GM20431 (cell line): ENCODE results near the gene FOXK1.
"Not testable (repeated sequence)": the region's sequence is repeated elsewhere in the genome, so short reads cannot be mapped to it uniquely, and the experiment has no call there.

ENCODE experiments used
- in situ Hi-C: fragments of 300-500 bp; cut with MseI, MboI; formaldehyde crosslinking; loops from one replicate; pipeline ENCODE4 v1.15.0; 2020; ENCODE audit warnings: low sequenced_read_pairs; ENCODE audit not compliant: unreplicated experiment

FOXK1 gene

DNA sequence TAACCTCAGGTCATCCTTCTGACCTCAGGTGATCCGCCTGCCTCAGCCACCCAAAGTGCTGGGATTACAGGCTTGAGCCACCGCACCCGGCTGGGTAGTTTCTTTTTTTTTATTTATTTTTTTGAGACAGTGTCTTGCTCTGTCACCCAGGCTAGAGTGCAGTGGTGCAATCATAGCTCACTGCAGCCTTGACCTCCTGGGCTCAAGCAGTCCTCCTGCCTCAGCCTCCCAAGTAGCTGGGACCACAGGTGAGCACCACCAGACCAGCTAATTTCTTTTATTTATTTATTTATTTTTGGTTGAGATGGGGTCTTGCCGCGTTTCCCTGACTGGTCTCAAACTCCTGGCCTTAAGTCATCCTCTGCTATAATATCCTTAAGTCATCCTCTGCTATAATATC, 10.5 kb downstream of the FOXK1 start:
- in situ Hi-C loops, result not testable (repeated sequence)

DNA sequence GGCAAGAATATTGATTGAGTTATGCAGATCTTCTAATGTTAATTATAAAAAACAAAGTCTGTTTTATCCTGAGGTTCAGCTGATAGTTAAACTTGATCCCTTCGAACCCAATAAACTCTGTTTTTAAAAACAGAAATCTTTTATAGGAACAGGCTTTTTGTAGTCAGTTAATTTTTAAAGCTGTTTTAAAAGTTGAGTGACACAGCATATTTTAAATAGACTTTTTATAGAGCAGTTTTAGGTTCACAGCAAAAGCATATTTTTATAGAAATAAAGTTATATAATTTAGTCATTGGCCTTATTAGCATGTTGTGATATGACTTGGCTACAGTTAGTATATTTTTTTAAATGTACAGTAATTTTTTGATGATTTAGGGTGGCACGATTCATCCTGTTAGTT, 11.1 kb downstream of the FOXK1 start:
- in situ Hi-C loops, result no loop called here

DNA sequence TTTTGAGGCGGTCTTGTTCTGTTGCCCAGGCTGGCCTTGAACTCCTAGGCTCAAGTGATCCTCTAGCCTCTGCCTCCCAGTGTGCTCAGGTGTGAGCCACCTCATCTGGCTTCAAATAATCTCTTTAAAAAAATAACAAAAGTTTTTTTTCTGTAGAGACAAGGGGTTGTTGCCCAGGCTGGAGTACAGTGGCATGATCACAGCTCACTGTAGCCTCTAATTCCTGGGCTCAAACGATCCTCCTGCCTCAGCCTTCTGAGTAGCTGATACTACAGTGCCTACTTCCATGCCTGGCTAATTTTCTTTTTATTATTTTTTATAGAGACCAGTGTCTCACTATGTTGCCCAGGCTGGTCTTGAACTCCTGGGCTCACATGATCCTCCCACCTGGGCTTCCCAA, 11.7 kb downstream of the FOXK1 start:
- in situ Hi-C loops, result no loop called here

DNA sequence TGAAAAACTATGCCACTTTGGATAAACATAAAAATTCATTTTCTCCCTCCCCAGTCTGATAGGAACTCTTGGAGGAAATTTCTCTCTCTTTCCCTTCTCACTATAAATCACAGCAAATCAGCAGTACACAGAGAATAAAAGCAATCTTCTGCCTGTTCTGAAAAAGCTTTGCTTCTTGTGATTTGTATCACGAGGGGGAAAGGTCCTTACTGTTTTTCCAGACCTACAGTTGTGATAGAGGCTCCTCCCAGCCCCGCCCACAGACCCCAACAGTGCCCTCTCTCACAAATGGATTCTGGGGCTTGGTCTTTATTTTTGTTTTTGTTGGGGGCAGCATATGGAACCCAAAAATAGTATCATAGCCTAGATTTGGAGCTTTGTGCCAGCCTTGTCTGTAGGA, 12.2 kb downstream of the FOXK1 start:
- in situ Hi-C loops, result no loop called here

DNA sequence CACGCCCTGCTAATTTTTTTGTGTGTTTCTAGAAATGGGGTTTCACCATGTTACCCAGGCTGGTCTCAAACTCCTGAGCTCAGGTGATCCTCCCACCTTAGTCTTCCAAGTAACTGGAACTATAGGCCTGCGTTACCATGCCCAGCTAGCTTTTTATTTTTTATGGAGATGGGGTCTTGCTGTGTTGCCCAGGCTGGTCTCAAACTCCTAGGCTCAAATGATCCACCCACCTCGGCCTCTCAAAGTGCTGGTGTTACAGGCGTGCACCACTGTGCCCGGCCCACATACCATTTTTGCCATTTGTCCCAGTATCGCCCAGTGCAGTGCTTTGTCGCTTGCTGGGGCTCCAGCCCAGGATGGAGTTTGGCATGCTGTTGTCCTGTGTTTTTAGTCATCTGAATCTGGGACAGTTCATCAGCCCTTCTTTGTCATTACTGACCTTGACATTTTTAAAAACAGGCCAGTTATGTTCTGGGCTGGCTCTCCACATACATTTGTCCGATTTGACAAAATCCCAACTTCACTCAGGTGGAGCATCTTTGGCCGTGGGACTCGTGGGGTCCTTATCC, 16.7 kb downstream of the FOXK1 start:
- in situ Hi-C loops, result no loop called here

DNA sequence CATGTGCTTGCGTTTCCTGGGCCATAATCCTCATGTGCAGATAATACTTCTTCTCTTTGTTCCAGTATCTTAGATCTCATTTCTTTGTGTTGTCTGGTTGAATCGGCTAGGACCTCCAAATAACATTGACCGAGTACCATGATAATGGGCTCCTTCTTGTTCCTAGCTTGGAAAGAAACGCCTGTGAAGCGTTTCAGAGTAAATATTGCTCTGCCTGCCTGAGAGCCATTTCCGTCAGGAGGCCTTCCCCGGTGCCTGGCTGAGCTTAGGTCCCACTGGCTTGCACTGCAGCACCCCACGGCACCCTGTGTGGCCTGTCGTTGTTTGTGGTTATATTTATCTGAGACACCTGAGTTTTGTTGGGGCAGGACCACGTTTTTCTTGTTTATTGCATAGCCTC, 17.7 kb downstream of the FOXK1 start:
- in situ Hi-C loops, result no loop called here

DNA sequence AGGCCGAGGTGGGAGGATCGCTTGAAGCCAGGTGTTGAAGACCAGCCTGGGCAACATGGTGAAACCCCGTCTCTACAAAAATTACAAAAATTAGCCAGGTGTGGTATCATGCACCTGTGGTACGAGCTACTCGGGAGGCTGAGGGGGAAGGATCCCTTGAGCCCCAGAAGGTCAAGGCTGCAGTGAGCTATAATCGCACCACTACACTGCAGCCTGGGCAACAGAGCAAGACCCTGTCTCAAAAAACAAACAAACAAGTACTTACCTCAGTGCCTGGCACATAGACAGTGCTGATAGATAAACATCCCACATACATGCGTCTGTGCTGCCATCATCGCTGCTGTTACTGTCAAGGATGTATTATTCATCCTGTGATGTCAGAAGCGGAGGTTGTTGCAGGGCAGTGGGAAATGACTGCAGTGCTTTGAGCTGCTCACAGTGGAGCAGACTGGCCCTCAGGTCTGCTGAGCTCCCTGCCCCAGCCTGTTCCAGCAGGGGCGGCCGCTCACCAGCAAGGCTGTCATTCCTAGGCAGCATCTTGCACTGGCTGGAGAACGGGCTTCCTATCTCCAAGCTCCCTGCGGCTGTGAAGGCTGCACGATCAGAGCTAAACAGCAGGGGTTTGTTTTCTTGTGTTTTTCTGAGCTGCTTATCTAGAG, 18.6 kb downstream of the FOXK1 start:
- in situ Hi-C loops, result no loop called here

DNA sequence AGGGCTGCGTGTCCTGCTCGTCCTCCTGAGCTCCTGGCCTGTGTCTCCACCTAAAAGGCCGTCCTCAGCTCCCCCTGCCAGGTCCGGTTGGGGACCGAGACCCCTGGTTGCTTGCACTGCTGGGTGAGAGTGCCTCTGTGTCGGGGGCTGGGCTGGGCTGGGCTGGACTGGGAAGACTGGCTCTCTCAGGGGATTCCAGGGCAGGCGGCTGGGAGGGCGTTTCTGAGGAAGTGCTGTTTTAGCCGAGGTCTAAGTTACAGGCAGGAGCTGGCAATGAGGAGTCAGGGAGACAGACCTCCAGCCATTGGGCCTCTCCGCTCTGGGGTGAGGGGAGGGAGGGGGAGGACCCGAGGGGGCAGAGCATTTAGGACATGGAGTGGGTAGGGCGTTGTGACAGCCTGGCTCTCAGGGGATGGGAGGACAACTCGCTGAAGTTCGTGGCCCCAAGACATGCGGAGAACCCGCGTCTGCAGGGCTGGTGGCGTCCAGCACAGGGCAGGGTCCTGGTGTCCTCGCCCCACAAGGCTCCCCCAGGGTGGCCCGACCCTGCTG, 20.9 kb downstream of the FOXK1 start:
- in situ Hi-C loops, result no loop called here

DNA sequence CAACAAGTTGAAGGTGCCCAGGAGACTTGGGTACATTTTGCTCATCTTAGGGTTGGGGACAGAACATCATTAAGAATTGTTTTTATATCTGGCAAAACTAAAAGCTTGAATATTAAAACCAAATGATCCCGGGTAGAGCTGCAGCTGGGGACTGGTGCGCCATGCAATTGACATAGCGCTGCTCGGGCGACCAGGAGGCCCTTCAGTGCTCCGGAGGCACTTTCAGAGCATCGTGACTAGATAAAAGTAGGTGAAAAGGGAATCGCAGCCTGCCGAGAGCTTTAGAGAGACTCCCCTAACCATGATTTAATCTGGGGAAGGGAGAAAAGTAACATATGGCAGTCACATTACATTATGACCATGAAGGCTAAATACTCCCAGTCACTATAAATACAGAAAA, 21.4 kb downstream of the FOXK1 start:
- in situ Hi-C loops, result no loop called here

DNA sequence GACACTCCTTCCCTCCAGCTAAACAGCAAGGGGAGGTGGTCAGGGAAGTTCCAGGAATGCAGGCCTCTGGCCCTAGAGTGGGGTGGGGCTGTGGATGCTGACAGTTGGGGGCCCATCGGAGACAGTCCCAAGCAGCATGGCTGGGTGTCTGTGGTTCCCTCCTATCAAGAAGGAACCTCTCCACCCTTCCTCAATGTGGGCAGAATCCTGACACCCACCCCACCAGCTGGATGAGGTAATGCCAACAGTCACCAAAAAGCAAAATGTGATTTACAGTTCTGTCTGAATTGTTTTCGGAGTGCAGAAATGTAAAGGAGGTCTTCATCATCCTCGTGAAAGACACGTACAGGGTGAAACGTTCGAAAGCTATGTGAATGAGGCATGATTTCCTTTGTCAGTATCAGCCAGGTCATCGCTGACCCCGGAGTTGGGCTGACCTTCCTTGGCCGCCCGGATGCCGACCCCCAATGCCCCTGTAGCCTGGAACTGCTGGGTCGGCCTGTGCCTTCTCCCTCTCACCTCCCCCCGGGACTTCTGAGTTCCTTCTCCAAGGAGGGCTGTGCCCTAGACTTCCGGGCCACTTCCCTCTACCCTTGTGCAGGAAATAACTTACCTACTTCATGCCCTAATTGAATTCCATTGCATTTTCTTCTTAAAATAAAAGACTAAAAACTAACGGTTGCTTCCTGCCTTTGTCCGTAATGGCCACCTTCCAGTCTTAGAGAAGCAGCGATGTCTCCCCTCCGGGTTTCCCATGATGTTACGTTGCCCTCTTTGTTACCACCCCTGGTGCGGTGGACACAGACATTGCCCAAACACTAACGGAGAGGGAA, 24.5 kb downstream of the FOXK1 start:
- in situ Hi-C loops, result no loop called here

DNA sequence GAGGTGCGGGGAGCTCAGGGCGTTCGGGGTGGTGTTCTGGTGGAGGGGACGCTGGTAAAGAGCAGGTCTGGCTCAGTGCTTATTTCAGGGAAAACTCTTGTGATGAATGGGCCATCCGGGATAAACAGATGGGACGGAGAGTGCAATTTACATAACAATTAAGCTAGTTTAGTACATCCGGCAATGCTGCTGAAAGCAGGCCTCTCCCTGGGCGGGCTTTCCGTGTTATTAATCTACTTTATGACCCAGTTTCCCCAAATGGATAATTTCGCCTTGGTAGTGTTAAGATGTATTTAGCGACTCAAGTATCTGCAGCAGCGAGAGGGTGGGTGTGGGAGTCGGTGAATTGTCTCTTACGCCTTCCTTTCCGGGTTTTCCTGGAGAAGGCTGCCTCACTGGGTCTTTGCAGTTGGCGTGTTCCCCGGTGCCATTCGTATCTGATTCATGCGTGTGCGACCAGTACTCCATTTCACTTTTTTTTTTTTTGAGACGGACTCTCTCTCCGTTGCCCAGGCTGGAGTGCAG, 25.2 kb downstream of the FOXK1 start:
- in situ Hi-C loops, result no loop called here

DNA sequence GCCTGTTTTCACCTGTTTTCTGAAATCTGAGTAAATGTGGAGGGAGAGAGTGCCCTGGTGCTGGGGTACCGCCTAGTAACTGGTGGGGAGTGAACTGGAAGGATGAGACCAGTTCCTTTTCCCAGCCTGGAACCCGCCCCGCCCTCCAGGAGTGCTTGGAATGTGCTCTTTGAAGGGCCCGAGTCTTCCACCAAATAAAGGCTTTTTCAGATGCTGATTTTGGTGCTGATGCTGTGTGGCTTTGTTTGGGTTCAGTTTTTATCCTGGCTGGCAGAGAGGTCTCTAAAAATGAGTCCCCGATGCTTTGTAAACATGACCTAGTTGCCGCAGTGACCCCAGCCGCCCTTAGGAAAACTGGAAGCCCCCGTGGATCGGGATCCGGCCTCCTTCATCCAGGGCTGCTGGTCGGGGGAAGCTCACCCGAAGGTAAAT, 25.9 kb downstream of the FOXK1 start:
- in situ Hi-C loops, result no loop called here

DNA sequence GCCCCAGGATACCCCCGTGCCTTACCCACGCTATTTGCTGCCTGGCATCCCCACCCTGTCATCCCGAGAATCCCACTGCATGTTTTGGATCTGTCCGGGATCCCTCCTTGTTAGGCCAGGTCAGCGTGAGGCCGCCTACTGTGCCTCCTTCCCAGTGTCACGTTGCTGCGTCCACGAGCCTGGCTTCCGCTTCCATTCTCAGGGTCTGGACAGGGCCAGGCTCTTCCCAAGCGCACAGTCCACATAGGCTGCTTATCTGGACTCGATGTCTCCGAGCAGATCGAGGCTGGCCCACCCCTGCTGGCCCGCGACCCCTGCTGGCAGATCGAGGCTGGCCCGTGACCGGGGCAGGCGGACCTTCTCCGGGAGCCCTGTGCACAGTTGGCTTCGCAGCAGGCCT, 27.1 kb downstream of the FOXK1 start:
- in situ Hi-C loops, result no loop called here

DNA sequence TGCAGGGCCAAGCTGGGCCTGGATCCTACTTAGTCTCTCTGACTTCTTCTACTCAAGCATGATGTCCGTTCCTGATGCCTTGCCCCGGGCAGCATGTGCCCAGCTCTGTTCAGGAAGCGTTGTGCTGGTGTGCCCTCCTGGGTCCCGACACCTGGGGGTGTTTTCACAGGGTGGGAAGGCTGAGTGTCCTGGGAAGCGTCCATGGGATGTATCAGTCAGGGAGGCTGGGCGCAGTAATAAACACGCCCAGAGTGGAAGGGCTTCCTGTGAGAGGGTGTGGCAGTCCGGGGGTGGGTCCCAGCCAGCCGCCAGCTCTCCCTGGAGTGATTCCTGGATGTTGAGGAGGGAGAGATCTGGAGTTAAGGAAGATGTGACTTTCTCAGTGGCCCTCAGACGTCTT, 29.0 kb downstream of the FOXK1 start:
- in situ Hi-C loops, result no loop called here

DNA sequence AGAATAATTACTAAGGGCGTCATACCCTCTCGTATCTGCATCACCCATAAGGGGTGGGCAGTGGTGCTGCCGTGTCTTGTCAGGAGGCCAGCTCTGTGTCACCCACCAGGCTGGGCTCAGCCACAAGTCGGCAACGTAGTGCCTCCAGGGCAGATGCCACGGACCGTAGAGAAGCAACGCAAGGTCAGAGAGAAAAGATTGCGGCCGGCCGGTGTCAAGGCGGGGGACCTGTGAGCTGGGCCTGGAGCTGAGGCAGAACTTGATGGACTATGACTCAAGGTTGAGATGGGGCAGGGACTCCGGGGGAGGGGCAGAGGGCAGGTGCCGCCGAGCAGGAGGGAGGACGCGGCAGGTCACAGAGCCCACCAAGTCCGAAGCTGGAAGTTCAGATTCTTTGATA, 29.5 kb downstream of the FOXK1 start:
- in situ Hi-C loops, result no loop called here

DNA sequence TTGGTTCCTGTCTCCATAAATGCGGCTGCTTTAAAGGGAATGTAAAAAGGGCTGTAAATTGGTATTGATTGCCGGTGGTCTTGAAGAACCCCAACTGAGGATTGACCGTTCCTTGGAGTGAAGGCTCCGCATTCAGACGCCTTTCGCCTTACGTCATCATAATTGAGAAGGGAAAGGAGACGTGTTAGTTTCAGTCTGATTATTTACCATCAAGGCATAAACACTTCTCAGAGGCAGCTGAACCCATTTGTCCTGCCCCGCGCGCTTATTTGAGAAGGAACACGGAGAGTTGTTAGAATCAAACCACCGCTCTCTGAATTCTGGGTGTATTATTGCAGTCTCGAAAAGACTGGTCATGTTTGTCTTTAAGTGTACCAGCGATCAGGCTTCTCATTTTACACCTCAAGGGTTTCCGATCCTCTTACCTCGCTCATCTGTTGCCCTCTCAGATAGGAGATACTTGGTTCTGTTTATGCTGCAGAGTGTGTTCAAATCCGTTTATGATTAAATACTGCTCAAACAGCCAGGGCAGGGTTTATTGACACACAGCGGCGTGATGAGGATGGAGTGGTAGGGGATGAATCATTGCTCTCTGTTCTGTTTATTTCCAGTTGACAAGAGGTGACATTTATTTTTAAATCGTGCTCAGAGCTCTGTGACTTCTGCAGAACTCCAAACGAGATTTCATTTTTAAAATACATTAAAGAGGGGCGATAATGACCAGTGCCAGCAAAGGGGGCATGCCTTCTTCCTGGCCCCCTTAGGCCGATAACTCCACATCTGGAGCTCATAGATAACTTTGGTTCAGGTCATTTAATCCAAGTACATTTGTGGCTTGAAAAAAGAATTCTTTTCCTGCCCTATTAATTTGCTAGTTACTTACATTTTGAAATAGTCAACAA, 30.4 kb downstream of the FOXK1 start:
- in situ Hi-C loops, result no loop called here

DNA sequence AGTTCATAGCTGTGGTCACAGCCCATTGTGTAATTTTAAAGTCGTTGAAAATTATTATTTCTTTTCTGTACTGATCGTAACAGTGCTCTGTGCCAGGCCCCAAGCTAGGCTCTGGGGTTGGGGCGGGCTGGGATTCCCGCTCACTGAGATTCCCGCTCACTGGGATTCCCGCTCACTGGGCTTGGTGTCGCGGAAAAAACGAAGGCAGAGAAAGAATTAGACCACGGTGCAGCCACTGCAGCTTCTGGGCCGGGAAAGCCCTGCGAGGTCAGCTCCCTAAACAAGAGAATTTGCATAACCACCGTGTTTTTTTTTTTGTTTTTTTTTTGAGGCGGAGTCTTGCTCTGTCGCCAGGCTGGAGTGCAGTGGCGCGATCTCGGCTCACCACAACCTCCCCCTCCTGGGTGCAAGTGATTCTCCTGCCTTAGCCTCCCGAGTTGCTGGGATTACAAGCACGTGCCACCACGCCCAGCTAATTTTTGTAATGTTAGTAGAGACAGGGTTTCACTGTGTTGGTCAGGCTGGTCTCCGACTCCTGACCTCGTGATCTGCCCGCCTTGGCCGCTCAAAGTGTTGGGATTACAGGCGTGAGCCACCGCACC, 31.2 kb downstream of the FOXK1 start:
- in situ Hi-C loops, result no loop called here

DNA sequence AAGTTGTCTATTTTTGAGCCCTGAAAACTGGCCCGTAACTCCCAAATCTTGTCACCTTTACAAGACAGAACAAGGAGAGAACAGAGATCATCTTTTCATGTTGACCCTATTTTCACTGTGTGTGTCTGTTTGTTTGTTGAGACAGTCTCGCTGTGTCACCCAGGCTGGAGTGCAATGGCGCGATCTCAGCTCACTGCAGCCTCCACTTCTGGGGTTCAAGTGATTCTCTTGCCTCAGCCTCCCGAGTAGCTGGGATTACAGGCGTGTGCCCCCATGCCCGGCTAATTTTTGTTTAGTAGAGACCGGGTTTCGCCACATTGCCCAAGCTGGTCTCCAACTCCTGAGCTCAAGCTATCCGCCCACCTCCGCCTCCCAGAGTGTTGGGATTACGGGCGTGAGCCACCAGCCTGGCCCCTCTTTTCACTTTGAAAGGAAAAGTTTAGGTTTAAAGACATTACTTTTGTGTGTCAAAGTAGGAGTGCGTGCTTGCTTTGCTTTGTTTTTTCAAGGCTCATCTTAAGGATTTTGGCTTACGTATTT, 32.1 kb downstream of the FOXK1 start:
- in situ Hi-C loops, result no loop called here

DNA sequence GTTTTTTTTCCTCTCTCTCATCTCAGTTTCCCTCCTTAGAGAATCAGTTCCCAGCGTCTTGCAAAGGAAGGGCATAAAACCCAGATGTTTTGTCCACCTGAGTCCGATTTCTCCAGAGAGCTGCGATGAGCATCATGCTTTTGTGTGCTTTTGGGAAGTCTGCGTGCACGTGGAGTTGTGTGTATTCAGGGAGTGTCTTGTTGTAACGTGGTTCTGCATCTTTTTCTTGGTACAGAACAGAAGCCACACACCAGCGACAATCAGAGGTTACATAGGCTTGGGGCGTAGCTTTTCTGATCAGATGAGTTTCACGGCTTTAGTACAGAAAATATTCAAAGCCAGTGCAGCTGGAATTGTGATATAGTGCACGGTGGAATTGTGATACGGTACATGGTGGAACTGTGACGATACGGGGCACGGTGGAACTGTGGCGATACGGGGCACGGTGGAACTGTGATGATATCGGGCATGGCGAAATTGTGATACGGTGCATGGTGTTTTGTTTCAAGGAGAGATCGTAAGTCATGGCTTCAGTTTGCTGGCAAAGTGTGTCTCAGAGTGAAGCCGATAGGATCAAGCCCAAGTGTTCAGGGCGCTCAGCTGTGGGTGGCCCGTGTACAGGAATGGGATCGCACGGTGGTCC, 32.8 kb downstream of the FOXK1 start:
- in situ Hi-C loops, result no loop called here
